GM18517 (cell line): ENCODE results near the gene MOB4.
"Not testable (repeated sequence)": the region's sequence is repeated elsewhere in the genome, so short reads cannot be mapped to it uniquely, and the experiment has no call there.

Experiments
- ATAC-seq: cut with Tn5 transposase; IDR thresholded peaks from one replicate; pipeline ENCODE4 v1.9.1; 2021; ENCODE audit warnings: mild to moderate bottlenecking, moderate library complexity; ENCODE audit not compliant: unreplicated experiment

The MOB4 gene

DNA sequence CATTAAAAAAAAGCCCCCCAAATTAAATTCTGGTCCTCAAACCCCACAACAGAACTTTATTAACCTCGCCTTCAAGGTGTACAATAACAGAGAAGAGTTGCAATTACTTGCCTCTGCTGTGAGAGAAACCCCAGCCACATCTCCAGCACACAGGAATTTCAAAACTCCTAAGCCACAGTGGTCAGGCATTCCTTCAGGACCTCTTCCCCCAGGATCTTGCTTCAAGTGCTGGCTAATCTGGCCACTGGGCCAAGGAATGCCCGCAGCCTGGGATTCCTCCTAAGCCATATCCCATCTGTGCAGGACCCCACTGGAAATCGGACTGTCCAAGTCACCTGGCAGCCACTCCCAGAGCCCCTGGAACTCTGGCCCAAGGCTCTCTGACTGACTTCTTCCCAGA, 64.3 kb downstream of the MOB4 start:
- not testable (repeated sequence) for ATAC-seq

- ATAC-seq: not testable (repeated sequence)
Observed at GRCh38 chr2:197587255-197587654, 71.4 kb downstream of the MOB4 start.

GRCh38 chr2:197591339-197592072, 75.6 kb downstream of the MOB4 start:
- no peak for ATAC-seq

GRCh38 chr2:197596766-197597165, 80.9 kb downstream of the MOB4 start:
- ATAC-seq: no peak

DNA sequence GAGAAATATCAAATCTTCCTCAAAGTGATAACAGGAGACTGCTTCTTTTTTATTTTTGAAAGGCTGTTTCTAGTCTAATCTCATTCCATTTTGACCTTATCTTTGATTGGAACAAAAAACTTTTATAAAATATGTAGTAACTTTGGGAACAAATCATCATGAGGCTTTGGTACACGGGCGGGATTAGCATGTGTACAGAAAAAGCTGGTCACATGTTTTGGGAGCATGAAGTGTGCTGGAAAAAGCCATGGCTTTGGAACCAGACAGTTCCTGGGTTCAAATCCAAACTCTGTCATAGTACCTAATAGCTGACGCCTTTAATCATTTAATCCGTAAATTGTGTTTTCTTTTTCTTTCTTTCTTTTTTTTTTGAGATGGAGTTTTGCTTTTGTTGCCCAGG, 81.3 kb downstream of the MOB4 start:
- ATAC-seq: no peak

GRCh38 chr2:197598450-197598849, 82.6 kb downstream of the MOB4 start:
- ATAC-seq: no peak

- peak; percentile 72 for ATAC-seq
Observed at GRCh38 chr2:197599285-197599965, 83.6 kb downstream of the MOB4 start.

GRCh38 chr2:197600306-197600705, 84.4 kb downstream of the MOB4 start:
- no peak for ATAC-seq

DNA sequence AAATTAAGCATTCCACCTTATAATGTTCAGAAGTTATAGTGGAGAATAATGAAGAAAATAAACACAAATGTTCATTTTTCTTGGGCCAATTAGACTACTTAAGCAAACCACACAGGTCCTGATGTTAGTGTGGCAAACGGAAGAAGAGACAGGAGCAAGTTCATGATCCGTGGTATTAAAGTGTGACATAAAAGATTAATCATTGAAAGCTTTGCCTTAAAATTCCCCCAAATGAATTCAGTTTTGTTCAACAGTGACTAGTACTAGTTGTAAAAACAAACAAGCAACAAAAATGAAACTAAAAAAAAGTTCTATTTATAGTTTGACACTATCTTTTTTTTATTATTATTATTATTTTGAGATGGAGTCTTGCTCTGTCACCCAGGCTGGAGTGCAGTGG, 85.9 kb downstream of the MOB4 start:
- ATAC-seq: no peak
